IPS-15b (cell line): ENCODE measurements around the gene FLNA.

Experiments used
- H3K27me3 ChIP-seq: one replicate; pipeline ENCODE4 v1.6.1; 2013; ENCODE audit warnings: low read length; ENCODE audit not compliant: control insufficient read depth, insufficient read depth
- H3K36me3 ChIP-seq: one replicate; pipeline ENCODE4 v1.6.1; 2013; ENCODE audit warnings: low read length; ENCODE audit not compliant: control insufficient read depth, insufficient read depth
- H3K4me1 ChIP-seq: one replicate; pipeline ENCODE4 v1.6.1; 2013; ENCODE audit warnings: mild to moderate bottlenecking, low read length; ENCODE audit not compliant: control insufficient read depth, insufficient read depth
- H3K4me3 ChIP-seq: one replicate; pipeline ENCODE4 v1.5.1; 2013; ENCODE audit warnings: low read depth, low read length
- H3K9ac ChIP-seq: one replicate; pipeline ENCODE4 v1.6.1; 2013; ENCODE audit warnings: low read depth, mild to moderate bottlenecking, low read length
- H3K9me3 ChIP-seq: one replicate; pipeline ENCODE4 v1.6.1; 2013; ENCODE audit warnings: mild to moderate bottlenecking, low read length; ENCODE audit not compliant: control insufficient read depth, insufficient read depth

FLNA gene

GRCh38 chrX:154320406-154320805 lies 54.0 kb downstream of the FLNA start:
- no peaks in the 10 kb centered on the region for H3K4me1 ChIP-seq
- H3K9me3 ChIP-seq, result no peaks in the 10 kb centered on the region
- no peaks in the 10 kb centered on the region for H3K36me3 ChIP-seq
- no peak overlapping the region for H3K9ac ChIP-seq
- H3K27me3 ChIP-seq, result no peaks in the 10 kb centered on the region
- no peak overlapping the region for H3K4me3 ChIP-seq

GRCh38 chrX:154317391-154317995 lies 56.9 kb downstream of the FLNA start:
- Histone ChIP-seq H3K4me3 (no peak overlapping the region), H3K9ac (no peak overlapping the region), H3K9me3 (no peaks in the 10 kb centered on the region), H3K4me1 (no peaks in the 10 kb centered on the region), H3K27me3 (no peaks in the 10 kb centered on the region), H3K36me3 (no peaks in the 10 kb centered on the region)

- H3K4me3 ChIP-seq, result no peak overlapping the region
- H3K27me3 ChIP-seq, result no peaks in the 10 kb centered on the region
- H3K36me3 ChIP-seq, result no peaks in the 10 kb centered on the region
- no peak overlapping the region for H3K9ac ChIP-seq
- H3K9me3 ChIP-seq, result no peaks in the 10 kb centered on the region
- H3K4me1 ChIP-seq, result no peaks in the 10 kb centered on the region
These were observed 59.0 kb downstream of the FLNA start for GRCh38 chrX:154315416-154315815.

GRCh38 chrX:154313147-154313546 lies 61.3 kb downstream of the FLNA start:
- no peaks in the 10 kb centered on the region for H3K27me3 ChIP-seq
- no peaks in the 10 kb centered on the region for H3K36me3 ChIP-seq
- H3K4me1 ChIP-seq, result no peaks in the 10 kb centered on the region
- H3K9me3 ChIP-seq, result no peaks in the 10 kb centered on the region
- no peak overlapping the region for H3K9ac ChIP-seq
- H3K4me3 ChIP-seq, result no peak overlapping the region

GRCh38 chrX:154312116-154312515 lies 62.3 kb downstream of the FLNA start:
- Histone ChIP-seq H3K36me3 (no peaks in the 10 kb centered on the region), H3K4me3 (no peak overlapping the region), H3K9me3 (peaks cover 4% of the 10 kb centered on the region), H3K9ac (no peak overlapping the region), H3K4me1 (no peaks in the 10 kb centered on the region), H3K27me3 (no peaks in the 10 kb centered on the region)

GRCh38 chrX:154310616-154311536 lies 63.6 kb downstream of the FLNA start:
- Histone ChIP-seq H3K9ac (no peak overlapping the region), H3K9me3 (peaks cover 4% of the 10 kb centered on the region), H3K27me3 (no peaks in the 10 kb centered on the region), H3K36me3 (no peaks in the 10 kb centered on the region), H3K4me3 (no peak overlapping the region), H3K4me1 (no peaks in the 10 kb centered on the region)

GRCh38 chrX:154309041-154309775 lies 65.2 kb downstream of the FLNA start:
- H3K9me3 ChIP-seq, result peaks cover 4% of the 10 kb centered on the region

GRCh38 chrX:154308108-154308946 lies 66.1 kb downstream of the FLNA start:
- Histone ChIP-seq H3K4me3 (no peak overlapping the region), H3K27me3 (no peaks in the 10 kb centered on the region), H3K4me1 (no peaks in the 10 kb centered on the region), H3K9ac (no peak overlapping the region), H3K9me3 (peaks cover 4% of the 10 kb centered on the region), H3K36me3 (no peaks in the 10 kb centered on the region)

More at GRCh38 chrX:154309041-154309775, 65.2 kb downstream of the FLNA start:
- no peak overlapping the region for H3K9ac ChIP-seq
- H3K4me3 ChIP-seq, result no peak overlapping the region
- no peaks in the 10 kb centered on the region for H3K4me1 ChIP-seq
- no peaks in the 10 kb centered on the region for H3K27me3 ChIP-seq
- H3K36me3 ChIP-seq, result no peaks in the 10 kb centered on the region

GRCh38 chrX:154307202-154307601 lies 67.2 kb downstream of the FLNA start:
- H3K9me3 ChIP-seq, result peaks cover 4% of the 10 kb centered on the region
- no peaks in the 10 kb centered on the region for H3K4me1 ChIP-seq
- no peaks in the 10 kb centered on the region for H3K27me3 ChIP-seq
- no peak overlapping the region for H3K9ac ChIP-seq
- H3K36me3 ChIP-seq, result no peaks in the 10 kb centered on the region
- no peak overlapping the region for H3K4me3 ChIP-seq

GRCh38 chrX:154305541-154306205 lies 68.8 kb downstream of the FLNA start:
- peaks cover 4% of the 10 kb centered on the region for H3K9me3 ChIP-seq
- H3K9ac ChIP-seq, result no peak overlapping the region
- no peaks in the 10 kb centered on the region for H3K36me3 ChIP-seq
- H3K4me1 ChIP-seq, result no peaks in the 10 kb centered on the region
- H3K4me3 ChIP-seq, result no peak overlapping the region
- H3K27me3 ChIP-seq, result no peaks in the 10 kb centered on the region

GRCh38 chrX:154304846-154305245 lies 69.6 kb downstream of the FLNA start:
- no peaks in the 10 kb centered on the region for H3K27me3 ChIP-seq
- H3K4me3 ChIP-seq, result no peak overlapping the region
- H3K9ac ChIP-seq, result no peak overlapping the region
- peaks cover 4% of the 10 kb centered on the region for H3K9me3 ChIP-seq
- H3K4me1 ChIP-seq, result no peaks in the 10 kb centered on the region
- H3K36me3 ChIP-seq, result no peaks in the 10 kb centered on the region
